Panc1 (cell line): ENCODE data around the gene RPS6KB1. TPM values are rescaled to one million over a fixed set of nuclear protein-coding genes. Genes with fewer than 3 reads are reported as not detected.
A peak's percentile ranks its signal among the peaks of the same experiment; 100 is the strongest.
"Not testable (repeated sequence)": the region's sequence is repeated elsewhere in the genome, so short reads cannot be mapped to it uniquely, and the experiment has no call there.

Experiments
- ATAC-seq: fragments of 200-7000 bp; cut with Tn5 transposase; 2 replicates; pipeline ENCODE4 v1.9.1; 2020; ENCODE audit warnings: mild to moderate bottlenecking, moderate library complexity
- BruUV-seq: library from RNA; stranded (reverse); fragments of 400-500 nt; replicated peaks from 2 replicates; lab custom pipeline; 2021; lab: Mats Ljungman, UMichigan
- CTCF ChIA-PET: fragments of 300-600 bp; sonication (Branson Sonifier 250); formaldehyde crosslinking; loops from one replicate; lab custom pipeline; 2022; ENCODE audit warnings: antibody characterized with exemption; lab: Charles Lee
- POLR2A ChIA-PET: fragments of 300-600 bp; sonication (Branson Sonifier 250); formaldehyde crosslinking; loops from one replicate; lab custom pipeline; 2022; ENCODE audit warnings: antibody characterized with exemption; lab: Charles Lee
- DNase-seq: peaks from one replicate; pipeline ENCODE4 v3.0.0-alpha.2; 2010; ENCODE audit warnings: low read depth, low spot score
- H3K27ac ChIP-seq: 2 replicates; pipeline ENCODE4 v1.5.1; 2011; ENCODE audit warnings: mild to moderate bottlenecking, low read length, inconsistent platforms
- H3K27me3 ChIP-seq: fragments of 200-500 bp; sonication (Bioruptor generic); 2 replicates; pipeline ENCODE4 v1.6.0; 2014; ENCODE audit warnings: low read length, inconsistent platforms; ENCODE audit not compliant: control insufficient read depth, insufficient read depth
- H3K36me3 ChIP-seq: fragments of 200-500 bp; sonication (Bioruptor generic); 2 replicates; pipeline ENCODE4 v1.5.1; 2014; ENCODE audit warnings: inconsistent platforms, mild to moderate bottlenecking, low read length, moderate library complexity; ENCODE audit not compliant: control insufficient read depth, insufficient read depth
- H3K4me1 ChIP-seq: 2 replicates; pipeline ENCODE4 v1.5.1; 2011; ENCODE audit warnings: inconsistent platforms, mild to moderate bottlenecking, low read length, moderate library complexity; ENCODE audit not compliant: control insufficient read depth, insufficient read depth
- H3K4me3 ChIP-seq, 2 experiments: 2 replicates each; pipeline ENCODE4 v1.5.1; 2011 to 2012; ENCODE audit warnings: low read depth in 2 of 2, low read length in 2 of 2, mild to moderate bottlenecking in 2 of 2, inconsistent platforms in 1 of 2, moderate library complexity in 1 of 2
- H3K9me3 ChIP-seq: fragments of 200-500 bp; sonication (Bioruptor generic); 2 replicates; pipeline ENCODE4 v1.5.1; 2014; ENCODE audit warnings: low read depth, mild to moderate bottlenecking, inconsistent platforms, low read length, moderate library complexity; ENCODE audit not compliant: control insufficient read depth, insufficient read depth
- CTCF ChIP-seq: fragments of 450-650 bp; IDR thresholded peaks from 2 replicates; pipeline ENCODE4 v1.5.1; 2017; ENCODE audit warnings: mild to moderate bottlenecking
- POLR2AphosphoS5 ChIP-seq: IDR thresholded peaks from 2 replicates; pipeline ENCODE4 v1.6.1; 2012; ENCODE audit warnings: mild to moderate bottlenecking, low read depth, low read length, moderate library complexity
- REST ChIP-seq, 2 experiments: IDR thresholded peaks; 2 replicates each; pipeline ENCODE4 v1.6.1; 2011 to 2012; ENCODE audit warnings: low read depth in 2 of 2, control low read depth in 1 of 2, low read length in 1 of 2, mild to moderate bottlenecking in 1 of 2, moderate library complexity in 1 of 2; ENCODE audit not compliant: insufficient read depth in 1 of 2
- SIN3A ChIP-seq: IDR thresholded peaks from 2 replicates; pipeline ENCODE4 v1.6.1; 2012; ENCODE audit warnings: low read depth, mild to moderate bottlenecking, low read length, moderate library complexity, borderline replicate concordance; ENCODE audit not compliant: insufficient read depth
- TCF7L2 ChIP-seq: IDR thresholded peaks from 2 replicates; pipeline ENCODE4 v1.6.1; 2011; ENCODE audit warnings: mild to moderate bottlenecking, low read depth, low read length, inconsistent platforms
- in situ Hi-C: cut with HindIII; loops from 2 replicates; pipeline ENCODE4 v1.10.0; 2016; ENCODE audit warnings: low sequenced_read_pairs, low pct_unique_long_range_greater_than_20kb
- intact Hi-C: fragments of 100-400 bp; cut with micrococcal nuclease; formaldehyde crosslinking; loops from one replicate; pipeline ENCODE4 v1.10.0; 2022; ENCODE audit not compliant: unreplicated experiment
- total RNA-seq: library from RNA; stranded (reverse); gene quantifications from one replicate; pipeline ENCODE4 v1.2.1, GENCODE V29; 2021; ENCODE audit not compliant: unreplicated experiment

The RPS6KB1 gene
- total RNA-seq, 1 experiment from 2014 or later: 34.6 TPM

- ATAC-seq, BruUV-seq, DNase-seq, H3K9me3 ChIP-seq, H3K27me3 ChIP-seq, in situ Hi-C loops, H3K4me3 ChIP-seq, H3K36me3 ChIP-seq, CTCF ChIA-PET: not testable (repeated sequence)
- Histone ChIP-seq H3K4me1 (peaks cover 65% of the 10 kb centered on the region), H3K27ac (peak overlapping the region; percentile 100)
- intact Hi-C loops: loop anchor here (1.0 kb wide), 1 partner anchor 8 kb away; no protein-coding TSS in a partner anchor
- POLR2A ChIA-PET: interaction anchor here (0.6 to 2.4 kb wide), 4 partner anchors 9 to 926 kb away, joined by 3 to 12 read pairs (median 6); no protein-coding TSS in a partner anchor
Measured at GRCh38 chr17:59852847-59853167, 40.1 kb upstream of the RPS6KB1 start.

GRCh38 chr17:59853168-59853918 lies 39.6 kb upstream of the RPS6KB1 start:
- no peaks in the 10 kb centered on the region for H3K36me3 ChIP-seq
- peak; percentile 97 for DNase-seq
- ATAC-seq: peak; percentile 91
- peaks cover 66% of the 10 kb centered on the region for H3K4me1 ChIP-seq
- ChIA-PET CTCF (no interaction called here), POLR2A (interaction anchor here (0.5 to 2.4 kb wide), 8 partner anchors 9 to 927 kb away, joined by 3 to 13 read pairs (median 8); no protein-coding TSS in a partner anchor)
- no peaks in the 10 kb centered on the region for H3K9me3 ChIP-seq
- H3K27me3 ChIP-seq: no peaks in the 10 kb centered on the region
- no TSS peak for BruUV-seq
- TF ChIP-seq REST (IDR thresholded peaks at IDR 0.05; ENCODE audit: insufficient read depth in 1 of 2, low read depth in 2 of 2, low read length in 1 of 2) (no peak), CTCF (peak; percentile 82), TCF7L2 (no peak; the same call in 1 of the 2 replicates), SIN3A (no peak), POLR2AphosphoS5 (peak; percentile 66; the same call in 1 of the 2 replicates)
- no peak overlapping the region for H3K4me3 ChIP-seq
- intact Hi-C loops (loop anchor here (1.0 kb wide), 1 partner anchor 8 kb away; no protein-coding TSS in a partner anchor), in situ Hi-C loops (no loop called here)
- H3K27ac ChIP-seq: peak overlapping the region; percentile 100

GRCh38 chr17:59853919-59854729 lies 38.8 kb upstream of the RPS6KB1 start:
- H3K4me1 ChIP-seq: peaks cover 69% of the 10 kb centered on the region
- H3K4me3 ChIP-seq, BruUV-seq, H3K36me3 ChIP-seq, H3K9me3 ChIP-seq, H3K27me3 ChIP-seq, DNase-seq, ATAC-seq, in situ Hi-C loops: not testable (repeated sequence)
- ChIA-PET CTCF (interaction anchor here (0.6 kb wide), 1 partner anchor 186 kb away, joined by 7 read pairs; no protein-coding TSS in a partner anchor), POLR2A (interaction anchor here (0.5 to 2.4 kb wide), 10 partner anchors 10 to 144 kb away, joined by 3 to 18 read pairs (median 8); no protein-coding TSS in a partner anchor)
- intact Hi-C loops: loop anchor here (1.0 kb wide), 1 partner anchor 9 kb away; no protein-coding TSS in a partner anchor
- H3K27ac ChIP-seq: peak overlapping the region; percentile 100
